ENCODE results near the gene AMPH.

The AMPH gene

GRCh38 chr7:38630720-38631673 is at the start of gene AMPH:
Gene AMPH, minus strand, starts transcription at chr7:38631373. Its CDS starts 22 bp downstream, at chr7:38631351.
- TF ChIP-seq ZNF274 (IDR thresholded peaks at IDR 0.05; ENCODE audit: low read depth, low read length): no peak
- H3K4me3 ChIP-seq (ENCODE audit: low read length): peak within 1 kb of the TSS; percentile 4

DNA sequence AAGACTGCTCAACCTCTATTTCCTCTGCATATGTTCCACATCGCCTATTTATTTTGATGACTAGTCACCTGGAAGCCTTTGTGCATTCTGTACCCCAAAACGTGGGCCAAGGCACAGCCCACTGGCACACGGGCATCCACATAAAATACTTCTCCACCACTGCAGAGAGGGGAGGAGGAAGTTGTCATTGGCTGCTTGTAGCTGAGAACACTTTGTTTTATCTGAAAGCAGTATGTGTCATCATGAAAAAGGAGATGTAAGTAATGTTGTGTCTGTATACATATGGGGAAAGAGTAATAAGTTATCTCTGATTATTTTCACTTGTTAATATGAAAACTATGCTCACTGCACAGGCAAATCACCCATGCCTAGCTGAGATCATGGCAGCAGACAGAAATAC is 48.2 kb upstream of the AMPH start:
- no peak for TF ChIP-seq ZNF274 (IDR thresholded peaks at IDR 0.05; ENCODE audit: low read depth, low read length)
- H3K4me3 ChIP-seq (ENCODE audit: low read length): no peak overlapping the region

DNA sequence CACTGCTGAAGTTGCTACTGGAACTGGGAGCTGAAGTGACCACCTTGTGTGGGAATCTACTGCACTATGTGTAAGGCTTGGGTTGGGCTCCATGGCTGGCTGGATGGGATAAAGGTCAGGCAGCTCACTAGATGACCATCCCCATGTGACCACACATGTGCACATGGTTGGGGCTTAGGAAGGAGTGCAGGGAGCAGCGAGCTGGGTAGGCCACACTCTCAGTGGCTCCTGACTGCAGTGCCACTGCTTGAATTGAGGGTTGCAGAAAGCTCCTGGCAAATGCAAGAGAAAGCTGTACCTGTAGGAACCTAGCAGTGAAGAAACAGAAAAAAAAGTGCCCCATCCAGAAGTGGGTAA is 47.5 kb upstream of the AMPH start:
- H3K4me3 ChIP-seq (ENCODE audit: low read length): no peak overlapping the region
- no peak for TF ChIP-seq ZNF274 (IDR thresholded peaks at IDR 0.05; ENCODE audit: low read depth, low read length)

- no peak overlapping the region for H3K4me3 ChIP-seq (ENCODE audit: low read length)
- no peak for TF ChIP-seq ZNF274 (IDR thresholded peaks at IDR 0.05; ENCODE audit: low read depth, low read length)
These were observed 47.0 kb upstream of the AMPH start for GRCh38 chr7:38677981-38678697.

GRCh38 chr7:38675494-38676106 is 44.4 kb upstream of the AMPH start:
- H3K4me3 ChIP-seq (ENCODE audit: low read length): no peak overlapping the region
- TF ChIP-seq ZNF274 (IDR thresholded peaks at IDR 0.05; ENCODE audit: low read depth, low read length): no peak

DNA sequence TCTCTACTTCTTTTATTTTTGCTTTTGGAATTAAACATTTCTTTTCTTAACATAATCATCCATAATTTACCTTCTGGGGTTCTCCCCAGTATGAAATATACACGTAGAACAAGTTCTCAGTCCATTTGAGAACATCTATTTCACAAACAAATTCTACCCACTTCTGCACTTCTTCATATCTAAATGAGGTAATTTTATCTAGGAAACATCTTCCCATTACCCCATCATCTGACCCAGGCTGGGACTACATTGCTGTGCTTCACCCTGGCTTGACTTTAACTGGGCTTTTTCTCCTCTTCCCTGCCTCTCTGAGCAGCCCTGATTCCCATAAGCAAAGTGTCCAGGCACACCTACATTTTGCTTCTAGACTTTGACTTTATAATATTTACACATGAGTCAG is 43.3 kb upstream of the AMPH start:
- no peak overlapping the region for H3K4me3 ChIP-seq (ENCODE audit: low read length)
- TF ChIP-seq ZNF274 (IDR thresholded peaks at IDR 0.05; ENCODE audit: low read depth, low read length): no peak

GRCh38 chr7:38673795-38674194 is 42.6 kb upstream of the AMPH start:
- TF ChIP-seq ZNF274 (IDR thresholded peaks at IDR 0.05; ENCODE audit: low read depth, low read length): no peak
- H3K4me3 ChIP-seq (ENCODE audit: low read length): no peak overlapping the region

DNA sequence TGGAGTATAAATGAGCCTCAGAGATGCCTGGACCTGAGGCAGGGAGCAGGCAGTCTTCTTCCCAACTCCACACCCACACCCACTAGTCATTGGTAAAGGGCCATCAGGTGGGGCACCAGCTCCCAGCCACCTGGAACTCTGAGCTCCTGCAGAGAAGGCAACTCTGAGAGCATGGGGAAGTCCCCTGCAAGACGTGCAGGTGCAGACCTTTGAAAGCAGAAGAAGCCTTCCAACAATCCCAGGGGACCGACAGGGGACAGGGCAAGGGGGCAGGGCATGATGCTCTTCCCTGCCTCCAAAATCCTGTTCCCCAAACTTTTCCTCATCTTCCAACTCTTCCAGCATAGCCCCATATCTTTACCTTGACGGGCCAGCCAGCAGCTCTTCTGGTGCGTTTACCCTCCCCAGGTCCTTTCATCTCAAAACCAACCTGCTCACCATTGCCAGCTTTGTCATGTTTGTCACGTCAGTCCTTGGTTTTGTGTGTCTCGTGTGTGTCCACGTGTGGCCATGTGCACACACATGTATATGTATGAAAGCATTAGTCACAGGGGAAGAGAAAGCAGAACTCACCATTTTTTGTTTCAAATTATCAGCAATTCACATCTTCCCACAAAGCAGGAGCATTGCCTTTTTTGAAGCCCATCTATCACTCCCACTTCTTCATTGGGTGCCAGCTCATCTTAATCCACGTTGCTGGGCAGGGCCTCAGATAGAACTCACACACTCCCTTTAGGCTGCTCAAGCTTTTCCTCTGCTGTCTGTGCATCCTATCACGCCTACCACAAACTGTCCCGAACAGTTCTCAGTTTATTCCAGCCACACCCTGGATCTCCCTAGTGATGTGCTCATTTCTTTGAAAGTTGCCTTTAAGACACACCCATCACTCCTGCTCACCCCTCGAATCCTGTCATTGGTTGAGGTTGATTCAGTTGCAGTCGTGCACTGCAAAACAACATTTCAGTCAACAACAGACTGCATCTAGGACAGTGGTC is 41.0 kb upstream of the AMPH start:
- H3K4me3 ChIP-seq (ENCODE audit: low read length): no peak overlapping the region
- TF ChIP-seq ZNF274 (IDR thresholded peaks at IDR 0.05; ENCODE audit: low read depth, low read length): no peak

GRCh38 chr7:38669965-38670520 is 38.9 kb upstream of the AMPH start:
- no peak overlapping the region for H3K4me3 ChIP-seq (ENCODE audit: low read length)
- no peak for TF ChIP-seq ZNF274 (IDR thresholded peaks at IDR 0.05; ENCODE audit: low read depth, low read length)

DNA sequence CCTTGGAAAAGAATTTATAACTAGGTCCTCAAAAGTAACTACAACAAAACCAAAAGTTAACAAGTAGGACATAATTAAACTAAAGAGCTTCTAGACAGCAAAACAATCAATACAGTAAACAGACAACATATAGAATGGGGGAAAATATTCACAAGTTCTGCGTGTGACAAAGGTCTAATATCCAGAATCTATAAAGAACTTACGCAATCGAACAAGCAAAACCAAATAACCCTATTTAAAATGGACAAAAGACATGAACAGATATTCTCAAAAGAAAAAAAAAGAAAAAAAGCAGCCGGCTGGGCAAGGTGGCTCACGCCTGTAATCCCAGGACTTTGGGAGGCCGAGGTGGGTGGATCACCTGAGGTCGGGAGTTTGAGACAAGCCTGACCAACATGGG is 33.8 kb upstream of the AMPH start:
- no peak overlapping the region for H3K4me3 ChIP-seq (ENCODE audit: low read length)
- no peak for TF ChIP-seq ZNF274 (IDR thresholded peaks at IDR 0.05; ENCODE audit: low read depth, low read length)

GRCh38 chr7:38660427-38661099 is 29.4 kb upstream of the AMPH start:
- TF ChIP-seq ZNF274 (IDR thresholded peaks at IDR 0.05; ENCODE audit: low read depth, low read length): no peak
- H3K4me3 ChIP-seq (ENCODE audit: low read length): no peak overlapping the region

GRCh38 chr7:38659931-38660330 is 28.8 kb upstream of the AMPH start:
- no peak for TF ChIP-seq ZNF274 (IDR thresholded peaks at IDR 0.05; ENCODE audit: low read depth, low read length)
- no peak overlapping the region for H3K4me3 ChIP-seq (ENCODE audit: low read length)

GRCh38 chr7:38658921-38659320 is 27.7 kb upstream of the AMPH start:
- no peak for TF ChIP-seq ZNF274 (IDR thresholded peaks at IDR 0.05; ENCODE audit: low read depth, low read length)
- no peak overlapping the region for H3K4me3 ChIP-seq (ENCODE audit: low read length)
